Common myeloid progenitor, CD34-positive (primary cell): ENCODE data around the gene BCAP29.
A peak's percentile ranks its signal among the peaks of the same experiment; 100 is the strongest.

Experiments used
- CTCF ChIA-PET: fragments of 350-600 bp; sonication (Branson Sonifier 250); formaldehyde crosslinking; loops from one replicate; lab custom pipeline; 2021; ENCODE audit warnings: antibody characterized with exemption; lab: Charles Lee
- POLR2A ChIA-PET: fragments of 350-600 bp; sonication (Branson Sonifier 250); formaldehyde crosslinking; loops from one replicate; lab custom pipeline; 2021; ENCODE audit warnings: antibody characterized with exemption; lab: Charles Lee
- DNase-seq, 3 donors: peaks; one replicate each; pipeline versions ENCODE4 v3.0.0 to v3.0.0-alpha.2; 2013
- H3K27ac ChIP-seq, 2 experiments: 1 replicate in 1 of 2; 2 replicates in 1 of 2; pipeline ENCODE4 v1.7.0; 2013; ENCODE audit warnings: inconsistent platforms in 2 of 2, low read length in 2 of 2, mild to moderate bottlenecking in 2 of 2, low read depth in 1 of 2, moderate library complexity in 1 of 2; ENCODE audit not compliant: severe bottlenecking in 2 of 2, insufficient read depth in 1 of 2, poor library complexity in 1 of 2
- H3K27me3 ChIP-seq, 5 experiments: replicated peaks in 2 of 5; 1 replicate in 3 of 5; 2 replicates in 2 of 5; pipeline versions ENCODE4 v1.6.1 to v1.7.0; 2013; ENCODE audit warnings: low read length in 4 of 5, mild to moderate bottlenecking in 2 of 5, moderate library complexity in 2 of 5, inconsistent platforms in 1 of 5; ENCODE audit not compliant: insufficient read depth in 5 of 5, control insufficient read depth in 4 of 5
- H3K36me3 ChIP-seq, 4 experiments: 1 replicate in 2 of 4; 2 replicates in 2 of 4; pipeline versions ENCODE4 v1.6.1 to v1.7.0; 2013; ENCODE audit warnings: low read length in 3 of 4, control low read depth in 1 of 4, mild to moderate bottlenecking in 1 of 4; ENCODE audit not compliant: control insufficient read depth in 4 of 4, insufficient read depth in 4 of 4
- H3K4me1 ChIP-seq, 4 experiments: 1 replicate in 3 of 4; 2 replicates in 1 of 4; pipeline versions ENCODE4 v1.6.1 to v1.7.1; 2013; ENCODE audit warnings: low read length in 3 of 4, mild to moderate bottlenecking in 3 of 4, control low read depth in 1 of 4, inconsistent platforms in 1 of 4, moderate library complexity in 1 of 4; ENCODE audit not compliant: control insufficient read depth in 4 of 4, insufficient read depth in 4 of 4; ENCODE audit errors: control extremely low read depth in 1 of 4
- H3K4me3 ChIP-seq, 7 experiments: 1 replicate in 4 of 7; 2 replicates in 3 of 7; pipeline versions ENCODE4 v1.5.1 to v1.7.0; 2013; ENCODE audit warnings: mild to moderate bottlenecking in 7 of 7, low read length in 6 of 7, moderate library complexity in 6 of 7, inconsistent platforms in 2 of 7, low read depth in 2 of 7, control low read depth in 1 of 7; ENCODE audit not compliant: insufficient read depth in 4 of 7, control insufficient read depth in 1 of 7; ENCODE audit errors: extremely low read depth in 1 of 7
- H3K9me3 ChIP-seq, 5 experiments: 1 replicate in 4 of 5; 2 replicates in 1 of 5; pipeline versions ENCODE4 v1.6.1 to v1.7.1; 2013; ENCODE audit warnings: low read length in 4 of 5, mild to moderate bottlenecking in 2 of 5, inconsistent platforms in 1 of 5, low read depth in 1 of 5, moderate library complexity in 1 of 5; ENCODE audit not compliant: control insufficient read depth in 4 of 5, insufficient read depth in 2 of 5; ENCODE audit errors: control extremely low read depth in 1 of 5
- whole genome bisulfite sequencing: methylation state at CpG from one replicate; pipeline ENCODE4 v1.1.5; 2013; ENCODE audit not compliant: insufficient coverage; 5-methylcytosine and 5-hydroxymethylcytosine counted together

The BCAP29 gene

DNA sequence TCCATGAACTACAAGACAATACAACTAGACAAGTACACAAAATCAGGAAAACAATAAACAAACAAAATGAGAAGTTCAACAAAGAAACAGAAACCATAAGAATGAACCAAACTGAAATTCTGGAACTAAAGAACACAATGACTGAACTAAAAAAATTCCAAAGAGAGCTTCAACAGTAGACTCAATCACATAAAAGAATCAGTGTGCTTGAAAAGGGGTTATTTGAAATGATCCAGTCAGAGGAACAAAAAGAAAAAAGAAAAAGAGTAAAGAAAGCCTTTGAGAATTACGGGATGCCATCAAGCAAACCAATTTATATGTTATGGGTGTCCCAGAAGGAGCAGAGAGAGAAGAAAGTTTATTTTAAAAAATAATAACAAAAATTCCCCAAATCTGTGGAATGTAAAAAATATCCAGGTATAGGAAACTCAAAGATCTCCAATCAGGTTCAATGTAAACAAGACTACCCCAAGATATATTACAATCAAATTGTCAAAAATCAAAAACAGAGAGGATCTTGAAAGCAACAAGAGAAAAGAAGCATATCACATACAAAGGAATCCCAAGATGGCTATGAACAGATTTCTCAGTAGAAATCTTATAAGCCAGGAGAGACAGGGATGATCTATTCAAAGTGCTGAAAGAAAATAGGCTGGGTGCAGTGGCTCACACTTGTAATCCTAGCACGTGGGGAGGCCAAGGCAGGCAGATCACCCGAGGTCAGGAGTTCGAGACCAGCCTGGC, 35.0 kb upstream of the BCAP29 start:
- peaks cover 26 to 48% (median 30%) of the 10 kb centered on the region in 4 experiments for H3K36me3 ChIP-seq
- DNase-seq: peak in 1 of 3 donors; percentile 7
- no peak overlapping the region for H3K27ac ChIP-seq
- CTCF ChIA-PET: no interaction called here
- no peaks in the 10 kb centered on the region for H3K27me3 ChIP-seq
- H3K9me3 ChIP-seq: peaks cover 0 to 22% (median 11%) of the 10 kb centered on the region in 5 experiments
- no peaks in the 10 kb centered on the region for H3K4me1 ChIP-seq
- POLR2A ChIA-PET: no interaction called here
- 100% methylated on average over 1 of the region's 4 CpGs for WGBS
- H3K4me3 ChIP-seq: no peak overlapping the region

- no peaks in the 10 kb centered on the region for H3K27me3 ChIP-seq
- H3K36me3 ChIP-seq: peaks cover 16 to 47% (median 27%) of the 10 kb centered on the region in 4 experiments
- H3K27ac ChIP-seq: no peak overlapping the region
- no peaks in the 10 kb centered on the region for H3K4me1 ChIP-seq
- H3K4me3 ChIP-seq: no peak overlapping the region
- WGBS: no CpG with 5 or more reads among the region's 1 CpG
- CTCF ChIA-PET: interaction anchor here (1.8 kb wide), 1 partner anchor 31 kb away, joined by 4 read pairs; no protein-coding TSS in a partner anchor
- H3K9me3 ChIP-seq: no peaks in the 10 kb centered on the region
- POLR2A ChIA-PET: no interaction called here
- DNase-seq: no peak
Measured at GRCh38 chr7:107551936-107552335, 28.1 kb upstream of the BCAP29 start.

GRCh38 chr7:107555893-107556292, 24.2 kb upstream of the BCAP29 start:
- Histone ChIP-seq H3K4me3 (no peak overlapping the region), H3K4me1 (peaks cover 5 to 17% (median 10%) of the 10 kb centered on the region in 4 experiments), H3K27me3 (no peaks in the 10 kb centered on the region), H3K27ac (no peak overlapping the region), H3K9me3 (no peaks in the 10 kb centered on the region), H3K36me3 (peaks cover 14 to 47% (median 28%) of the 10 kb centered on the region in 4 experiments)
- WGBS: 95% methylated on average over 2 of the region's 3 CpGs
- DNase-seq: no peak
- ChIA-PET POLR2A (no interaction called here), CTCF (interaction anchor here (0.8 kb wide), 1 partner anchor 283 kb away, joined by 5 read pairs; no protein-coding TSS in a partner anchor)

- ChIA-PET POLR2A (no interaction called here), CTCF (no interaction called here)
- Histone ChIP-seq H3K4me3 (no peak overlapping the region), H3K9me3 (no peaks in the 10 kb centered on the region), H3K4me1 (peaks cover 24 to 49% (median 35%) of the 10 kb centered on the region in 4 experiments), H3K36me3 (peaks cover 3 to 22% (median 13%) of the 10 kb centered on the region in 4 experiments), H3K27me3 (no peaks in the 10 kb centered on the region), H3K27ac (no peak overlapping the region)
- no peak for DNase-seq
- WGBS: no CpG with 5 or more reads among the region's 2 CpGs
Measured at GRCh38 chr7:107559864-107560263, 20.2 kb upstream of the BCAP29 start.

- no peaks in the 10 kb centered on the region for H3K9me3 ChIP-seq
- H3K4me3 ChIP-seq: peak overlapping the region in 3 of 7 experiments; percentile 13 to 49 (median 44)
- ChIA-PET POLR2A (no interaction called here), CTCF (interaction anchor here (0.6 kb wide), 1 partner anchor 15 kb away, joined by 3 read pairs; no protein-coding TSS in a partner anchor)
- peak in 2 of 3 donors; percentile 82 to 87 for DNase-seq
- H3K4me1 ChIP-seq: peaks cover 25 to 51% (median 37%) of the 10 kb centered on the region in 4 experiments
- 71% methylated on average over 4 of the region's 6 CpGs for WGBS
- H3K27ac ChIP-seq: peak overlapping the region; percentile 12 to 69
- H3K36me3 ChIP-seq: peaks cover 0 to 15% (median 7%) of the 10 kb centered on the region in 4 experiments
- H3K27me3 ChIP-seq: no peaks in the 10 kb centered on the region
Measured at GRCh38 chr7:107560898-107561516, 19.0 kb upstream of the BCAP29 start.

GRCh38 chr7:107563081-107563774, 16.8 kb upstream of the BCAP29 start:
- peak overlapping the region; percentile 72 to 99 (median 96) for H3K4me3 ChIP-seq
- peaks cover 0 to 2% (median 0%) of the 10 kb centered on the region in 4 experiments for H3K36me3 ChIP-seq
- 0% methylated on average over 11 of the region's 21 CpGs for WGBS
- H3K4me1 ChIP-seq: peaks cover 25 to 51% (median 37%) of the 10 kb centered on the region in 4 experiments
- ChIA-PET POLR2A (interaction anchor here (1.0 kb wide), 1 partner anchor 17 kb away, joined by 3 read pairs; the partner anchor contains the start of gene BCAP29), CTCF (interaction anchor here (0.8 to 2.7 kb wide), 3 partner anchors 12 to 82 kb away, joined by 3 to 12 read pairs (median 8); partner anchors contain the start of gene BCAP29)
- peak; percentile 61 to 82 (median 73) for DNase-seq
- H3K27ac ChIP-seq: peak overlapping the region; percentile 67 to 89
- H3K9me3 ChIP-seq: no peaks in the 10 kb centered on the region
- H3K27me3 ChIP-seq: no peaks in the 10 kb centered on the region
